Ascending aorta (tissue), 2 donors: ENCODE data around the gene TNFRSF25. TPM values are rescaled to one million over a fixed set of nuclear protein-coding genes. Genes with fewer than 3 reads are reported as not detected.

Experiments
- DNase-seq, 2 donors: peaks; one replicate each; pipeline ENCODE4 v3.0.0-alpha.2; 2019; ENCODE audit warnings: low spot score in 2 of 2
- H3K27ac ChIP-seq, 2 donors: fragments of 200-600 bp; sonication (generic); one replicate each; pipeline ENCODE4 v1.5.1; 2016 to 2017; ENCODE audit warnings: mild to moderate bottlenecking in 1 of 2
- H3K27me3 ChIP-seq: fragments of 200-600 bp; sonication (generic); one replicate; pipeline ENCODE4 v1.5.1; 2017
- H3K36me3 ChIP-seq, 2 donors: fragments of 200-600 bp; sonication (generic); one replicate each; pipeline ENCODE4 v1.5.1; 2016
- H3K4me1 ChIP-seq, 2 donors: fragments of 200-600 bp; sonication (generic); one replicate each; pipeline ENCODE4 v1.5.1; 2016 to 2017; ENCODE audit warnings: mild to moderate bottlenecking in 1 of 2
- H3K4me3 ChIP-seq, 2 donors: fragments of 200-600 bp; sonication (generic); one replicate each; pipeline ENCODE4 v1.5.1; 2016 to 2017; ENCODE audit warnings: mild to moderate bottlenecking in 1 of 2
- H3K9me3 ChIP-seq, 2 donors: fragments of 200-600 bp; sonication (generic); one replicate each; pipeline ENCODE4 v1.5.1; 2016
- intact Hi-C: fragments of 100-400 bp; cut with DNase I; formaldehyde crosslinking; loops from one replicate; pipeline ENCODE4 v1.15.1; 2023
- total RNA-seq: library from RNA; depleted of rRNA; stranded (reverse); fragments of >200 nt; gene quantifications from one replicate; pipeline ENCODE4 v1.1.0, GENCODE V29; 2016
- TF ChIP-seq, protein P1 (sequence below), 3 experiments: fragments of 200-600 bp in 2 of 3; fragments of 450-650 bp in 1 of 3; sonication (generic) in 2 of 3; IDR thresholded peaks; one replicate each; pipeline ENCODE4 v1.5.1; 2016 to 2019; ENCODE audit warnings: antibody characterized with exemption in 3 of 3, mild to moderate bottlenecking in 1 of 3, moderate library complexity in 1 of 3

TNFRSF25 gene
- total RNA-seq, 1 donor from 2014 or later, result 18.0 TPM

DNA sequence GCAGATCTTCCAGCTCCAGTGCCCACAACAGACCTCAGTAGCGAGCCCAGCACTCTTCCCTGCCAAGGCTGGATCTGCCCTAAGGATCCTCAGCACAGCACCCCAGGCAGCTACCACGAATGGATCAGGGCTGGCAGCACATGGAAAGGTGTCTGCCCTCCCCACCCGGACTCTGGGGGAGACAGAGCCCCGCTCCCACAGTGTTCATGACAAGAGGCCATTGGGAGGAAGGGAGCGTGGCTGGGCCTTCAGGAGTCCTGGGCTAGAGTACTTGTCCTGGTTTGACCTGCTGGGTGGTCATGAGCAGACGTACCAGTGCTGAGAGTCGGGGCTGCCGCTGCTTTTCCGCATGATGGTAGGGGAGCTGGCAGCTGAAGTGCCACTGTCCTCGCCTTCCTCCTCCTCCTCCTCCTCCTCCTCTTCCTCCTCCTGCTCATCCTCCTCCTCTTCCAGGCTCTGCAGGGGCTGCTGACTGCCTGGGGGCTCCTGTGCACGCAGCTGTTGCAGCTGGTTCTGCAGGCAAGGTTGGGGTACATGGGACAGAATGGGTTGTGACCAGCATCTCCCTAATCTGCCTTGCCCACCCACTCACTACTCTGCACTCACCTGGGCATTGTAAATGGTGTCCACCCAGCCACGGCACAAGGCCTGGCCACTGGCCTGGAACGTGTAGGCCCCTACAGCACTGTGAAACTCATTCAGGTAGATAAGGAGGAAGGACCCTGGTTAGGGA lies 2.9 kb upstream of the TNFRSF25 start:
- H3K4me1 ChIP-seq, result no peaks in the 10 kb centered on the region
- peaks cover 16 to 58% of the 10 kb centered on the region in 2 donors for H3K36me3 ChIP-seq
- TF ChIP-seq, protein P1, sequence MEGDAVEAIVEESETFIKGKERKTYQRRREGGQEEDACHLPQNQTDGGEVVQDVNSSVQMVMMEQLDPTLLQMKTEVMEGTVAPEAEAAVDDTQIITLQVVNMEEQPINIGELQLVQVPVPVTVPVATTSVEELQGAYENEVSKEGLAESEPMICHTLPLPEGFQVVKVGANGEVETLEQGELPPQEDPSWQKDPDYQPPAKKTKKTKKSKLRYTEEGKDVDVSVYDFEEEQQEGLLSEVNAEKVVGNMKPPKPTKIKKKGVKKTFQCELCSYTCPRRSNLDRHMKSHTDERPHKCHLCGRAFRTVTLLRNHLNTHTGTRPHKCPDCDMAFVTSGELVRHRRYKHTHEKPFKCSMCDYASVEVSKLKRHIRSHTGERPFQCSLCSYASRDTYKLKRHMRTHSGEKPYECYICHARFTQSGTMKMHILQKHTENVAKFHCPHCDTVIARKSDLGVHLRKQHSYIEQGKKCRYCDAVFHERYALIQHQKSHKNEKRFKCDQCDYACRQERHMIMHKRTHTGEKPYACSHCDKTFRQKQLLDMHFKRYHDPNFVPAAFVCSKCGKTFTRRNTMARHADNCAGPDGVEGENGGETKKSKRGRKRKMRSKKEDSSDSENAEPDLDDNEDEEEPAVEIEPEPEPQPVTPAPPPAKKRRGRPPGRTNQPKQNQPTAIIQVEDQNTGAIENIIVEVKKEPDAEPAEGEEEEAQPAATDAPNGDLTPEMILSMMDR (IDR thresholded peaks at IDR 0.05), result no peak

DNA sequence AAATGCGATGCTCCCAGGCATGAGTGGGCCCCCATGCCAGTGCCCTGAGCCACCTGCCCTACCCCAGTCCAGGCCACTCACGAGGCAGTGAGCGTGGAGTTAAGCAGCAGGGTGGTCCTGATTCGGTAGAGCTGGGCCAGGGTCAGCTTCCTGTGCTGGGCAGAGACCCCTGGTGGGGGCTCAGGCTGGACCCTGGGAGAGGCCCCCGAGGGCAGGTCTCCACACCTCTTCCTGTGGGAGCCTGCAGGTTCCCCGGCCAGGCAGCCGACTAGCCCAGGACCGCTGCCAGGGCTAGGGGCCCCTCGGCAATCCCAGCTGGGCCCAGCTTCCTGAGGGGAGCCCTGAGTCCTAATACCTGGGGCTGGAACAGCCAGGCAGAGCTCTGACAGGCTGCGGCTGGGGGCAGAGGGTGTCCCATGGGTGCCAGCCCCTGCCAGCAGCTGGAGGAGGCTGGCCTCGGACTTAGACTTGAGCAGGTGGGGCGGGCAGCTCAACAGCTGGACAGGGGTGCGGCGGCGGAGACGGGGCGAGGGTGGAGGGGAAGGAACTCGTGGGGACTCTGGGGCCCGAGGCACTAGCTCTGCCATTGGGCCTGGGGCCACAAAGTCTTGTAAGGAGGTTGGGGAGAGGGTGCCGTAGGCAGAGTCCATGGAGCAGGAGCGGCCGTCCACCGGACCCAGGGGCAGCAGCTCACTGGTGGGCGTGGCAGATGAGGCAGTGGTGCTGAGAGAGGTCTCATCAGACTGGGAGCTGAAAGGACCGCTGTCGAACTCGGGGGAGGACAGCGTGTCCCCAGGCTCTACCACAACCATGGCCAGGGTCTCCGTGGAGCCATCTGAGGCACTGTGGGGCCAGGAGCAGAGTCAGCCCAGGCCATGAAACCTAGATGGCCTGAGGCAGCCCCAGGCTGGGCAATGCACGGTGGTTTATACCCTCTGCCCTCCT lies 2.0 kb upstream of the TNFRSF25 start:
- H3K27ac ChIP-seq, result no peak overlapping the region
- H3K9me3 ChIP-seq, result no peaks in the 10 kb centered on the region
- peaks cover 16 to 51% of the 10 kb centered on the region in 2 donors for H3K36me3 ChIP-seq
- DNase-seq, result no peak
- intact Hi-C loops, result no loop called here
- TF ChIP-seq, protein P1 (IDR thresholded peaks at IDR 0.05), result no peak
- no peaks in the 10 kb centered on the region for H3K4me1 ChIP-seq
- H3K27me3 ChIP-seq, result no peaks in the 10 kb centered on the region
- H3K4me3 ChIP-seq, result no peak overlapping the region

More for the DNA sequence above, 2.9 kb upstream of the TNFRSF25 start:
- no peak for DNase-seq
- H3K27me3 ChIP-seq, result no peaks in the 10 kb centered on the region
- H3K27ac ChIP-seq, result no peak overlapping the region
- H3K4me3 ChIP-seq, result no peak overlapping the region
- intact Hi-C loops, result no loop called here
- H3K9me3 ChIP-seq, result no peaks in the 10 kb centered on the region

DNA sequence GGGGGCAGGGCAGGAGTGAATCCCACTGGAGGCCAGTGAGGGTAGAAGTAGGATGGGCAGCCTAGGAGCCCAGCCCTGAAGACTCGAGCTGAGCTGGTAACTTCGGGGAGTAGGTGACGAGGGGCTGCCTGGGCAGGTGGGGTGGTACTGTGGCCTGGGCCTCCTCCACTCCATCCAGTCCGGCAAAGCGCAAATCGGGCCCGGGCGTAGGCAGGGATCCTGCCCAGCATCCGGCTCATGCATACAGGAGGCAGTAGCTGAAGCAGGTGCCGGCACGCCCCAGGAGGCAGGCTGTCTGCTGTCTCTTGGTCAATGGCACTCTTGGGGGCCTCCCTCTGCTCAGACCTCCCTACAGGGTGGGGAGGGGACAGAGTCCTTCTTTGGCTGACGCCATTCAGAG lies 1.3 kb upstream of the TNFRSF25 start:
- H3K36me3 ChIP-seq, result peaks cover 16 to 50% of the 10 kb centered on the region in 2 donors
- no peak overlapping the region for H3K27ac ChIP-seq
- intact Hi-C loops, result no loop called here
- H3K27me3 ChIP-seq, result no peaks in the 10 kb centered on the region
- no peak for DNase-seq
- TF ChIP-seq, protein P1 (IDR thresholded peaks at IDR 0.05), result no peak
- H3K4me3 ChIP-seq, result no peak overlapping the region
- no peaks in the 10 kb centered on the region for H3K4me1 ChIP-seq
- H3K9me3 ChIP-seq, result no peaks in the 10 kb centered on the region

DNA sequence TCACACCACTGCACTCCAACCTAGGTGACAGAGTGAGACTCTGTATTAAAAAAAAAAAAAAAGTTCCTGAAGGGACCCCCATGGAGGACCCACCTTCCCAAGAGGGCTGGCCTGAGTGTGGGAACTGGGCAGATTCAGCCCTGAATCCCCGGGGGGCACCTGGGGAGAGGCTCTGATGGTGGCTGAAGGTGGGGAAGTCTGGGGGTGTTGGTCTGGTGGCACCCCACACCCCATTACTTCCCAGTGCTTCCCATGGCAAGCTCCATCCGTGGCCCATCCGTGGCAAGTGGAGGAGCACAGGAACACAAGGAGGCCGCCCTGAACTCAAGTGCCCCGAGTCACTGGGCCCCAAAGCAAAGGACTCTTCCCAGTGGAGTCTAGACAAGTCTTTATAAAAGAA lies 778 bp upstream of the TNFRSF25 start:
- TF ChIP-seq, protein P1 (IDR thresholded peaks at IDR 0.05), result no peak
- Histone ChIP-seq H3K27ac (no peak overlapping the region), H3K27me3 (no peaks in the 10 kb centered on the region), H3K36me3 (peaks cover 16 to 50% of the 10 kb centered on the region in 2 donors), H3K4me1 (no peaks in the 10 kb centered on the region), H3K4me3 (no peak overlapping the region), H3K9me3 (no peaks in the 10 kb centered on the region)
- no peak for DNase-seq
- intact Hi-C loops, result no loop called here

DNA sequence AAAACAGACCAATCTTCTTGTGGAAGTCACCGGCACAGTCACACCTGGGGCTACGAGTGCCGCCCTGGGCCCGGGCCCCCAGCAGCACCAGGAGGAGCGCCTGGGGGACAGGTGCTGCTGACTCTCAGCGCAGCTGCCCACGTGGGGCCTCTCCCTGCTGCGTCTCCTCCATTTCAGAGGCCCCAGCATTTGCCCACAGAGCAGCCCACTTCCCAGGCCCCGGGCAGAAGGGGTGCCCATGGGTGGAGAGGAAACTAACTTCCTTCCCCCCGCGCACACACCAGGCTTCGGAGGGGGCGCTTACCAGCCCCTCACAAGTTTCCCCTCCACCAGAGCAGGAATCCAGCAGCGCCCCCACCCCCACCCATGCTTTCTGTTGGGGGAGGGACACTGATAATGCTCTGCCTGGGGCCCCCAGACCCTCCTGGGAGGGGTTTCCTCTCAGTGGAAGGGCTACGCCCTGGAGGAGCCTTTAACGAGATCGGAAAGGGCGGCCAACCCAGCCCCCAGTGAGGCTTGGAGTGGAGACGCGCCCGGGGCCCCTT lies 440 bp downstream of the TNFRSF25 start:
- Histone ChIP-seq H3K36me3 (peaks cover 11 to 50% of the 10 kb centered on the region in 2 donors), H3K9me3 (no peaks in the 10 kb centered on the region), H3K27me3 (no peaks in the 10 kb centered on the region), H3K4me1 (no peaks in the 10 kb centered on the region), H3K4me3 (peak overlapping the region in 1 of 2 donors; percentile 32), H3K27ac (no peak overlapping the region)
- no peak for DNase-seq
- TF ChIP-seq, protein P1 (IDR thresholded peaks at IDR 0.05), result no peak
- intact Hi-C loops, result no loop called here
